Measurements from ENCODE around the gene DENND6B.

The DENND6B gene

DNA sequence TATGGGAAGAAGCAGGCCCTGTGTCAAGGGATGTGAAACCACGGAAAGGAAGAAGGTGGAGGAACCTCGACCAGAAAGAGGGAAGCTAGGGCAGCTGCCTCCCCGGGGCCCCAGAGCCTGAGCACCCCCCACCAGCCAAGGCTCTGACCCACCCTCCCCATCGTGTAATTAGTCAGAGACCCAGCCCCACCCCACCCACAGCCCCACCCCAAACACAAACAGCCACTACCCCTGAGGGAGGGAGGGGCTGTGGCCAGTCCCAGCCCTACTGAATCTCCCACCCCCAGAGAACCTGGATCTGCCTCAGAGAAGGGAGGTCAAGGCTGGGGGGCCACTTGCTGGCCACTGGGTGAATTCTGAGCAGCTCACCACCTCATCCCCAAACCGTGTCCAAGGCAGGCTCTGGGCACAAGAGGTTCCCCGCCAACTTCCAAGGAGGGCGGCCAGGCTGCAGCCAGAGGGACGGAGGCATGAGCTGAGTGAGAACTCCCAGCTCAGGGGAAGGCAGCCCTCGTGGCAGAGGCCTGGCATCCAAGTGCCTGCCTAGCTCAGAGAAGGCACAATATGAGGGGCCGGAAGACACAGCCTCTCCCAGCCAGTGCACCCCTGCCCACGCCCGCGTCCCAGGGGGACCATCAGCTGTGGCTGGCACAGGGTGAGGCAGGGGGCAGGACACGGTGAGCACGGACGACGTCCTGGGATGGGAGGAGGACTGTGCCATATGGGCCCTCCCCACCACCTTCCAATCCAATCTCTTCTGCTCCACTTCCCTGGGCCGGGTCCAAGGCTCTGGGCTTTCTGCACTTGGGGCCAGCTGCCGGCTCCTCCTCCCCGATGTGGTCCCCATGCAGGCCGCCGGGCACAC, 22.1 kb downstream of the DENND6B start:
- no peak for DNase-seq (ENCODE audit: low read depth in 3 of 3)

GRCh38 chr22:50303848-50304527, 22.8 kb downstream of the DENND6B start:
- no peak for DNase-seq (ENCODE audit: low read depth in 3 of 3)

- no peak for DNase-seq (ENCODE audit: low read depth in 3 of 3)
These were observed 23.3 kb downstream of the DENND6B start for GRCh38 chr22:50303515-50303847.

DNA sequence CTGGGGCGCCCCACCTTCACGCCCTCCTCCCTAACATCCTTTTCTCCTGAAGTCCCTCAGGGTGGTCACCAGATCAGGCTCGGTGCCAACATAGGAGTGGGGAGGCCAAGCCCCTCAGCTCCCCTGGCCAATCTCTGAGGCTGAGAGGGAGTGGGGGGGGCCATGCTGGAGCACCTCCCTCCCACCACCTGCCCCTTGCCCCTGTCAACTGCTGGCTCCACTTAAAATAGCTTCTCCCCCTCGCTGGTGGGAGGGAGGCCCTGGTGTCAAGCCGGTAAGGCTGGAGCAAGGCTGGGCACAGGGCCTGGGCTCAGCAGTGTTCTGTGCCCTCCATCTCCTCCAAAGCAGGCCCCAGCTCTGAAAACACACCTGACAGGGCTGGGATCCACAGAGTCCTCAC, 24.2 kb downstream of the DENND6B start:
- no peak for DNase-seq (ENCODE audit: low read depth in 3 of 3)

- no peak for DNase-seq (ENCODE audit: low read depth in 3 of 3)
These were observed 24.7 kb downstream of the DENND6B start for GRCh38 chr22:50302041-50302541.

GRCh38 chr22:50301581-50301991, 25.2 kb downstream of the DENND6B start:
- DNase-seq (ENCODE audit: low read depth in 3 of 3): no peak

DNA sequence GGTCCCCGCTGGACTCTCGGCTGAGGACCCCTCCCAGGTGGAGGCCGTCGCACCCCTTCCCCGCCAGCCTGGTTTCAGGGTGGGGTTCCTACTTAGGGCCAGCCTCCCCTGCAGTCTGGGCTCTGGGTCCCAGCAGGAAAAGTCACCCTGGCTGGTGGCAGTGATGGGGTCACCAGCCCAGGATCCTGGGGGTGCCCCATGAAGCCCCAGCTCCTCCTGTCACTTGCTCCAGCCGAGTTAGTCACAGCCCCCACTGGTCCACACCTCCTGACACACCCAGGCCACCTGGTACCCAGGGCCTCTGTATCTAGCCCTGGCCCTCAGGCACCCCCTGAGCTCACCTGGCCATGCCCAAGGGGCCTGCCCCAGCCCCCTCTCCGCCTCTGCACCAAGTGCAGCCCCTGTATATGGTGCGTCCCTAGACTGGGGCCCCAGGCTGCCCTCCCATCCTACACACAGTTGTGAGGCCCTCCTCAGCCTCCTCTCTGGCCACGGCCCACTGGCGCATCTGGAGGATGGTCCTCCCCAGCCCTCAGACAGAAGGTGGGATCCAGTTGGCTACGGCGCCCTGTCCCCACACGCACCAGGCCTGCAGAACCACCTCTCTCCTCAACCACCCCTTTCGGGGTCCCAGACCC, 26.1 kb downstream of the DENND6B start:
- no peak for DNase-seq (ENCODE audit: low read depth in 3 of 3)

GRCh38 chr22:50299785-50300619, 26.8 kb downstream of the DENND6B start:
- no peak for DNase-seq (ENCODE audit: low read depth in 3 of 3)

DNA sequence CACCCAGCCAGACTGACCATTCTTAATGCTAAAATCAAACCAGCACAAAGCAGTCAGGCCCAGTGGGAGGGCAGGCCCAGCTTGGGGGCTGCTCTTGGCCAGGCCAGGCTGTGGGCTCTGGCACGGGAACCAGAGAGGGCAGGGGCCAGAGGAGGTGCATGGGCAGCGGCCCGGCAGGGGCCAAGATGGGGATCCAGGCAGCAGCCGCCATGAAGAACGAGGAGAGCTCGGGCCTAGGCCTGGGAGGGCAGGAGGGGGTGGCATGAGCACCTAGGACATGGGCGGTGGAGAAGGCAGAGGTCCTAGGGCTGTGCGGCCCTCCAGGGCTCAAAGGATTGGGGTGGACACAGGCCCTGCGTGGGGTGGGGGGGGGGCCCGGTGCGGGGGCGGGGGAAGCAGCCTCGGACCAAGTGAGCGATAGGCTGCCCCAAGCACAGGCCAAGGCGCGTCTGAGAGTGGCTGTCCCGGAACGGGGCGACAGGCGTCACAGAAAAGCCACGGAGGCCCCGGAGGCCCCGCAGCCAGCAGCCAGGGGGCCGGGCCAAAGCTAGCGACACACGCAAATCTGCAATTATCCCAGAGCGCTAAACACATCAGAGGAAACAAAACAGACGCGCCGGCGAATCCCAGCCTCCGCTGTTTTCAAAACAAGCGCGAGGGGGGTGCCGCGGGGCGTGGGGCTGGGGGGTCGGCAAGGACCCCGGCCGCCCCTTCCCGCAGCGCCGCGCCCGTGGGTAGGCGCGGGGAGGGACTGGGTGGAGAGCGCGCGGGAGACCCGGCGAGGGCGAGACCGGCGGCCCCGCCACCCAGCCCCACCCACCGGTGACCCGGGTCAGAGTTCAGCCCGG, 27.7 kb downstream of the DENND6B start:
- DNase-seq (ENCODE audit: low read depth in 3 of 3): no peak

DNA sequence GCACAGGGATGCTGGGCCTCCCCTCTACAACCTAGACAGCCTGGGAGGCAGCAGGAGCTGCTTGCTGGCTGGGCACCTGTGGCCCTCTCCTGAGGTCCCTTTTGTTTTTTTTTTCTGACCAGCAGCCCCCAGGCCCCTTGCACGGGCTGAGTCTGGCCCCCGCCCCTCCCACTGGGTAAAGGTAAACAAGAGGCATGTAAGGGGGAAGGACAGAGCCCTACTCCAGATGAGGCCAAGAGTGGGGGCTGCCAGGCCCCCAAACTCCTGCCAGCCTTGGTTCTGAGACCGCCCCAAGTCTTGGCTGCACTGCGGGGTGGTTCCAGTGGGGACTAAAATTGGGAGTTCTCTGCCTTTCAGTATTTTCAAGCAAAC, 28.6 kb downstream of the DENND6B start:
- DNase-seq (ENCODE audit: low read depth in 3 of 3): no peak

DNA sequence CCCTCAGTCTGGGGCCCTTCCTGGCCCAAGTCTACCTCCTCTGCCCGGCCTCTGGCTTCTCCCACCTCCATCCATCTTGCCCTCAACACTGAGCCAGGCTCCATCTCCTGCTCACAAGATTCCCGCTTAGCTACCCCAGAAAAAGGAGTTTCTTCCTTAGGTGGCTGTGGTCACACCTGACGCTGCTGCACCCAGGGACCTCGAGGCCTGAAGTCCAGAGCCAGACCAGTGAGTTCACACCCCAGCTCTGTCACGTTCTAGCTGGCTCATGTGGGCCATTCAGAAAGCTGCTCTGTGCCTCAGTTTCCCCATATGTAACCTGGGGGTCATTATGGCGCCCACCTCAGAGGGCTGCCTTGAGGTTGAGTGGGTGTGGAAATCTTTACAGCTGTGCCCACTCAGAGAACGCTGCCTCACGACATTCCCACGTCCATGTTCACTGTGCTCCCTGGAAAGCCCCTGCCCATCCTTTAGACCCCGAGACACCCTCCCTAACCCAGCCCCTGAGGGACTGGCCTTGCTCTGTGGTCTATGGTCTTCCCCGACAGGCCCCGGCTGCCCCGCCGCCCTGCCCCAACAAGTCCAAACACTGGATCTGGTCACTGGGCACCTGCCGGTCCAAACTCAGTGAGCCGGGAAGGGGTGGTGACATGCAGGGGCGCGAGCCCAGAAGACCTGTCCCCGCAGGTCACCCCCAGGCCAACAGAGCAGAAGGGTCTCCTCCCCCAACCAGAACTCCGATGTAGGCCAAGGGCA, 29.1 kb downstream of the DENND6B start:
- DNase-seq (ENCODE audit: low read depth in 3 of 3): no peak

- no peak for DNase-seq (ENCODE audit: low read depth in 3 of 3)
These were observed 29.9 kb downstream of the DENND6B start for GRCh38 chr22:50296658-50297490.

DNA sequence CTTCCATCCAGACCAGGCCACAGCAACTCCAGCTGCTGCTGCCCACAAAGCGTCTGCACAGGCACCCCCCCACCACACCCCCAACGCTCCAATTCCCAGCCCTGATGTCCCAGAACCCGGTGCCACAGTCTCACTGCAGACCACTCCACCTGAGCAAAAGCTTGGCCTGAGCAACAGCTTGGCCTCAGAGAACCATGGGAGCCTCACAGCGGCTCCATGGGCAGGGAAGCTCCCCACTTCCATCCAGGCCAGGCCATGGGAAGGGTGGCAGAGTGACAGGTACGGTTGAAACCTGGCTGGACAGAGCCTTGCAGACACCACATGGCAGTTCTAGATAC, 32.5 kb downstream of the DENND6B start:
- DNase-seq (ENCODE audit: low read depth in 3 of 3): no peak

DNA sequence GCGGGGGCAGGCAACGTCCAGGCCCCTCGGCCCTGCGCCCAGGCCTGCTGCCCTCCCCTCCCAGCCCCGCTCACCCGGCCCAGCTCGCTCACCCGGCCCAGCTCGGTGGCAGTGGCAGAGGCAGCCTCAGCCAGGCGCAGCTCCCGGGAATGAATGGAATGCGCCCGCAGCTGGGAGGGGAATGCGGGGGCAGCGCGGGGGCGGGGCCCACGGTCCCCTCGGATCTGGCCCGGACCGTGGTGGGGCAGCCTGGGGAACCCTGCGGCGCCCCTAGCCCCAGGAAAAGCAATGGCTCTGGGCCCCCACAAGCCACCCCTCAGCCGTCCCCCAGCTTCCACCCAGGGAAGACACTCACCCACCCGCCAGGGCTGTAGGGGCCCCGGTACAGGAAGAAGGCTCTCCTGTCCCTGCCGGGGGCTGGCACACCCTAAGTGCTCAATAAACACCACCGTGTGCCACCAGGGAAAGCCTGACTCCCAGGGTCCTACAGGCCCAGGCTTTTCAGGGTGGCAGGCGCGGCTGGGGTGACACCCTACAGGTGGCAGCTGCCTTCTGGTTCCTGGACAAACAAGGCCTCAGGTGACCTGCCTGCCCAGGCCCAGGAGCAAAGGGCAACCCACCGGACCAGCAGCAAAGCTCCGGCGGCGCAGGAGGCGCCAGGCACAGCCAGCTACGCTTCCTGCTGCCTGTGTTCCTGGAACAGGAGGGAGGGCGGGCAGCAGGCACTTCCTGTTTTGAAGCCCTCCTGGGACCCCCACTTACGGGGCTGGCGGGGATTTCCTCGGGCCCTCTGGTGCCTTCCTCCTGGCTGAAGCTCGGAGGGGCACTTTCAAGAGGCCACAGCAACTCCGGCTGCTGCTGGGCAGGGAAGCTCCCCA, 33.1 kb downstream of the DENND6B start:
- no peak for DNase-seq (ENCODE audit: low read depth in 3 of 3)

GRCh38 chr22:50292643-50293440, 34.0 kb downstream of the DENND6B start:
- DNase-seq (ENCODE audit: low read depth in 3 of 3): no peak

GRCh38 chr22:50289942-50290630, 36.7 kb downstream of the DENND6B start:
- DNase-seq (ENCODE audit: low read depth in 3 of 3): no peak
